HG03097 (cell line): ENCODE results near the gene VEPH1.

ENCODE experiments used
- ATAC-seq: cut with Tn5 transposase; IDR thresholded peaks from one replicate; pipeline ENCODE4 v1.9.1; 2021; ENCODE audit not compliant: unreplicated experiment, low FRiP score

The VEPH1 gene

GRCh38 chr3:157393113-157393512 lies 110.1 kb downstream of the VEPH1 start:
- ATAC-seq: no peak

- ATAC-seq: no peak
These were observed 111.1 kb downstream of the VEPH1 start for GRCh38 chr3:157392104-157392503.

DNA sequence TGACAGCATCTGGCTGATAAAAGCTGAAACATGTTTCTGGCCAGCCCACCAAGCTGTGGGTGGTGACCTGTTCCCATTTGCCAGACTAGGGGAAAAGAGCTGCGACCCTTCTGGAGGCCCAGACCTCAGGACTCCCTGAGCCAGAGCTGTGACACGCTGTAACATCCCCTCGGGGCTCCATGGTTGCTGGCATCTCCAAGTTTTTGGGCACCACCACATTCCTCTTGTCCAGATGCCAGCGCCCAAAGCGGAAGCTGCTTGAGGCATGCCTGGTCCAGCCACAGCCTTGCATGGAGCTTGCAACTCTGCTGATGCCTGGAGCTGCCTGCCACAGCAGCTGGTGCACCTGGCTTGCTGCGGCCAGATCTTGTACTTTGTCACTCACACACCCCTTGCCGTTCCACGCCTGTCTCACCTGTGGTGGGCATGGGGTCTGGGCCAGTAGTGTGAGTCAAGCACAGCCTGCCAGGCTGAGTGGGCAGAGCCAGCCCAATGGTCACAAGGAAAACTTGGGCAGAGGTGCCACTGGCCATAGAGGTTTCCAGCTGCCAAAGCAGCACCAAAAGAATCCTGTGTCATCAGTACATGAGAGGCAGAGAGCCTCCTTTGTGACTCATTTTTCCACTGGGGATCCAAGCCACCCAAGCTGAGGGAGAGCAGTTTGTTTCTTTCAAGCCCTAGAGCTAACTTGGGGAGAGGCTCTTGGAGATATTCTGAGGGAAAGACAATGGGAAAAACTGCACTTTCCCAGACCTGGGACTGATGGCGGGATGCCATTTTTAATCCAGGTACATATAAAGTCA lies 112.3 kb downstream of the VEPH1 start:
- ATAC-seq: no peak

- no peak for ATAC-seq
These were observed 114.2 kb downstream of the VEPH1 start for GRCh38 chr3:157388976-157389375.

DNA sequence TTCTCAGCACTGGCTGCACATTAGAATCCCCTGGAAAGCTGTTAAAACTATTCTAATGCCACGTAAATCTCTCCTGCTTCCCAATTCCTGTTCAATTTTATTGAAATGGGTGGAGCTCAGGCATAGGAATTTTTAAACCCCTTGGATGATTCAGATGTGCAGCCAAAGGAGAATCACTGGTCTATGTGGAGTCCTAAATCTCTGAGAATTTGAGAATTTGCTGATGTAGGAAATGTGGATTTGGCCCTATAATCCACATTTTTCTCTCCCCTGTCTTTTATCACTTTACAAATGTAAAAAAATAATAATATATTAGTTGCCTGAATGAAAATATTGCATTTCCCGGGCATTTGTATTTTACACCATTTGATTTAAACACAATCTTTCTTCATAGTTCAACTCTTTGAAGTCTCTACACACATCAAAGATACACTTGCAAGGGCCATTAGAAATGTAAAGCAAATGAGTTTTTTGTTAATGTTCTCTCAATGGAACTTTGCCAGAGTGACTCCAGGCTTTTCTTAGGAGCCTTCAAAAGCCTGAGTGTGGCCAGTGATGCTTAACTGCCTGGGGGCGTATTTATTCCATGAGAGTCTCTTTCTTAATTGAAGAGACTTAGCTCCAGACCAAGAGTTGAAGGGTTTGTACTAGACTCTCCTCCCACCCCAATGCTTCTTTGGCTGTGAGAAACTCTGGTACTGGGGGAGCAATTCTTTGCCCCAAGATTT lies 115.3 kb downstream of the VEPH1 start:
- no peak for ATAC-seq

DNA sequence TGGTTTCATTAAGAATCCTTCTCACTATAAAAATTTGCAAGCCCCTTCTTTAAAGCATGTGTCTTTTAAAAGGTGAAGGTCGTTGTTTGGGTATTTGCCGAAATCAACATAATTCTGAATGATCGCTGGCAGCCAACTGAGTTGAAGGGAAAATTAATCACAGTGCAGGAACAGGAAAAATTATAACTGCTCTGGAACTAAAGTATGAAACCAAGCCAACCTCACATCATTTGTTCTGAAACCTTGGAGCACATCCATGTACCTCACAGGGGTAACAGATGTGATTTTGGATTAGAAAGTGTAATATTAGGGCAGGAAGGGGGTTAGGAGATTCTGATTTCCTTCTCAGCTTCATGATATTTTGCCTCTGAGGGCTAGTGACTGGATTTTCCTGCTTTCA lies 118.7 kb downstream of the VEPH1 start:
- ATAC-seq: no peak

DNA sequence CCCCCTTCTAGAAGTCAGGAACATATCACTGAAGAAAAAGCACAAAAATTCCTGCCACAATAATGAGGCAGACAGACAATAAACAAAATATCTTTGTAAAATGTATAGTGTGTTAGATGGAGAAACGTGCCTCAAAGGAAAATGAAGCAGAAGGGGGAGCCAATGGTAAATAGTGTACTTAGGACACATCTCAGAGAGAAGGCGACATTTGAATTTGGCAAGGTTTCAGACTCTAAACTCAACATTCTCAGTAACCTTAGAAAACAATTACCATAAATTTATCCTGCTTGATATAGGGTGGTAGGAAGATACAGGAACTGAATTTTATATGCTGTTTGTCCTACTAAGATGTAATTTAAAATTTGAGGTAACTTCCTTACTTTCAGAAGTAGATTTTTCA lies 119.2 kb downstream of the VEPH1 start:
- no peak for ATAC-seq

DNA sequence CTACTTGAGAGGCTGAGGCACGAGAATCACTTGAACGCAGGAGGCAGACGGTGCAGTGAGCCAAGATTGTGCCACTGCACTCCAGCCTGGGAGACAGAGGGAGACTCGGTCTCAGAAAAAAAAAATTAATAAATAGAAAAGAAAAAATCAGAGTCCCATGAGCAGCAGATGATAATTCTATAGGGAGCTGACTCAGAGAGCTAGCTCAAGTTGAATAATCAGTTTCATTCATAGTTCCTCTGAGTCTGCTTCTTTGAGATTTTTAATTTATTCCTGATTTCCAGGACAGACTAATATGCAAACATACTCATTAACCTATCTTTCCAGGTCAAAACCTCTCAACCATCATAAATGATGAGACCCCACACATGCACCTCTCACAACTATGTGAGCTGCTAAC lies 121.6 kb downstream of the VEPH1 start:
- ATAC-seq: no peak

GRCh38 chr3:157379525-157380140 lies 123.6 kb downstream of the VEPH1 start:
- ATAC-seq: no peak

- ATAC-seq: no peak
These were observed 126.5 kb downstream of the VEPH1 start for GRCh38 chr3:157376603-157377300.

DNA sequence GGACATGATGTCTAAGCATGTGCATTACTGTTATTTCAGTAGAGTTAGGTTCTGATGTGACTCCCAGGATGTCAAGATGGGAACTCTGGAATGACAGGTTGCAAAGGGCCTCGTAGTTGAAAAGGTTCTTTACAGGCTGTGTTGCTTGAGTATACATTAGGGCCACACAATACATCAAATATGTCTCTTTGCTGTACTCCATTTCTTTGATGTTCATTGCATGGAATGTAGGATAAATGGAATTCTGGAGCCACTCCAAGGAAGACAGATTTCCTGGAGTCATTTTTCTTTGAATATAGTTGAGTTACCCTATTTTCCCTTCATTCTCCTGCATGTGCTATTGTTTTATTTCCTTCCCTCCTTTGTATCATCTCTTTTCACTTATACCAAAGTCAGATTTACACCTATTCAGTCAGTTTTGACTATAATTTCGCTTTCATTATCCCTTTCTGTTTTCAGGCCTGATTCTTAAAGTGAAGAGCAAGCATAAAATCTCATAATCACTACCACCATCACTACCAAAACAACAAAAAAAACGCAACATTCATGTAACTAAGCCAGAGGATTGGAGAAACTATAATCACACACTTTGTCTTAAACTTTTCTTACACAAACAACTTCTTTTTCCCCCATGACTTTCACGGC lies 127.8 kb downstream of the VEPH1 start:
- ATAC-seq: no peak

DNA sequence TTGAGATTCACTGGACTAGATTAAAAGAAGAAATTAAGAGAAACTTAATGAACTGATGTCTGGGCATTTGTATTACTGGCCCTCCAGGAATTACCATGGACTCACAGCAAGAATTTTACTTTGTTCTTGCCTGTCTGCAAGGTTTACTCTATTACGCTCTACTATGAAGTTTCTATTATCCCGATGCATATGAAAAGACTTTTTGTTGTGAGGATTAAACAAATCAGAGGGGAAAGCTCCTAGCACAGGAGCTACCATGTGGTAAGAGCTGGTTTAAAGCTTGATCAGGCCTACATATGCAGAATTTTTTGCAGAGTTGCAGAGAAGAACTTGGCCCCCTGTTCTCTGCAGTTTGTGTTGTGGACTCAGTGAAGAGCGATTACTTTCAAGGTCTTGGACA lies 128.3 kb downstream of the VEPH1 start:
- ATAC-seq: no peak

DNA sequence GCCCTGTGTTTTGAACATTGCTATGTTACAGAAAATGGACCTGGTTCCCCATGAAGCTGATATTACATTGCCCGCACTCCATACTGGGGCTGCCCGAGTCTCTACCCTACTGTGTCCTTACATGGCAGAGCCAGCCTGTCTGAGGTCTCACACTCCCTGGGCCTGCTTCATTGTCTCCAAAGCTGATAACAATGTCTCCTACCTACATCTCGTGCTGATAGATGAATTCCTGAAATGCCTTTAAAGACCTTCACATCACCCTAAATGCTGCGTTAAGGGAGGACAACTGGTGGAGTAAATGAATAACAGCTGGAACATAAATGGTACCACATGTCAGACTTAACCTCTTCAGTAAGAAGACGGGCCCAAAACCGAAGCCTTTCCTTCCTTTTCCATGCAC lies 129.4 kb downstream of the VEPH1 start:
- no peak for ATAC-seq

DNA sequence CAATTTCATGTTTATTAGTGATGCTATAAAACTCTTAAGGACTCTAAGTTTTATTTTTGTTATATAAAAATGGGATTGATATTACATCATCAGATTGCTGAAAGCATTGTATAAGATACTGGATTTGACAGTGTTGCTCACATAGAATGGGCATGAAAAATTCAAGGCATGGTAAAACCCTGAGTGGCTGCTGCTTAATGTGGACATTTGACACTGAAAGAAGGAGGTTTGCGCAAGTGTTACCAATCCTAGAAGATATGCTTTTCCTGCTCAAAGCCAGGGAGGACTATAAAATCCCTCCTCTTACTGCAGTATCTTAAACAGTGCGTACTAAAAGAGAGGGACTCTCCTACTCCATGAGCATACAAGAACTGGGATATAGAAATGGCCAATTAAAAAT lies 132.3 kb downstream of the VEPH1 start:
- no peak for ATAC-seq

DNA sequence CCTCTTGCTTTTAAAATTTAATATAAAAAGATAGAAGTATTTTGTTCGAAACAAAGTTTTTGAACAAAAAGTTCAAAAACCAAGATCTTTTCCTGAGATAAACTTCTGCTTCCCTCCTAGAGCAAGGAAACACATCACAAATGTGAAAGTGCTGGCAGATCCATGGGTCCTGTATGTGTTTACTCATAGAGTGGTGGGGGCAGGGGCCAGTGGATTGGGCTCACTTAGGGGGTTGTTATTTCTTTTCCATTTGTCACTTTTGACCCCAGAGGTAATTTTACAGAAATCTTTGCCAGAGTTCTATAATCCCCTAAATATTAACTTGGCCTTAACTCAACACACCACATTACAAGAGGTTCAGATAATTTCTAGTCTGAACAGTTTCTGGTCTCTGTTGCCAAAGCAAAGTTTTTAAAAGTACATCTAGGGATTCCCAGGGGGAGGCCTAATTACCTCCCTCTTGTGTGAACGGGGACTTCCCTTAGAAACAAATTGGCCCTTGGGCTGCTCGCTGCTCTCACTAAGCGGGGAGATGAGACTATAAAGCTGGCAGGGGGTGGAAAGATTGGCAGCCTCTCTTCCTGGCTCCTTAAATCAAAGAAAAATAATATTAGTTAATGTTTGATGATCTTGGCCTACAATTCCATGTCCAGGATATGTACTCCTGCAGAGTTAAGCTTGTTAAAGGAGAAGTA lies 133.3 kb downstream of the VEPH1 start:
- ATAC-seq: no peak

- no peak for ATAC-seq
These were observed 135.0 kb downstream of the VEPH1 start for GRCh38 chr3:157368171-157368570.

DNA sequence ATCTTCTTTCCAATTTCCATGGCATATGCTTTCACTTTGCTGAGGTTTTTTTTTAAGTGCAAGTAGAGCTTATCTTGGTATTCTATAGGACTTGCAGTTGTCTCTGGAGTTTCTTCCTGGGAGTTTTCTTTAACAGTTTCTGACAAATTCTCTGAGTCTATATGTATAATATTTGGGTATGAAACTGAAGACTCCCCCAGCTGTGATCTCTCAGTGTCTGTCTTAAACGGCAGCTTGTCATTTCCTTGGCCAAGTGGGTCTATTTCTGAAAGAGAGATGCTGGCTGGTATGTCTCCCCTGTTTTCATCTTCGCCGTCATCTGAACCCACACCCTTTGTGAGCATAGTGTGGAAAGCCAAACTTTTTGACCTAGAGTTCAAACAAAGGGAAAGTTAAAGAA lies 139.8 kb downstream of the VEPH1 start:
- ATAC-seq: no peak

DNA sequence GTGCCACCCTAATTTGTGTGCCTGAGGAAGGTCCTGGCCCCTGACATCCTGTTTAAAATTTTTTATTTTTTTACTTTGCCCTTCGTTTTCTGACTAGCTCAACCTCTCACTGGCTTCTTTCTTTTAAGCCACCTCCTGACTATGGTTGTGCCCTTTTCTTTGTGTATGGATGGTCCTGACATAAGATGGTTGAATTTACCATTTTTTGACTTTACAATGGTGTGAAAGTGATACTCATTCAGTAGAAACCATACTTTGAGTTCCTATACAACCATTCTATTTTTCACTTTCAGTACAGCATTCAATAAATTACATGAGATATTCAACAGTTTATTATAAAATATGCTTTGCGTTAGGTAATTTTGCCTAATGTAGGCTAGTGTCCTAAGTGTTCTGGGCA lies 140.9 kb downstream of the VEPH1 start:
- ATAC-seq: no peak

DNA sequence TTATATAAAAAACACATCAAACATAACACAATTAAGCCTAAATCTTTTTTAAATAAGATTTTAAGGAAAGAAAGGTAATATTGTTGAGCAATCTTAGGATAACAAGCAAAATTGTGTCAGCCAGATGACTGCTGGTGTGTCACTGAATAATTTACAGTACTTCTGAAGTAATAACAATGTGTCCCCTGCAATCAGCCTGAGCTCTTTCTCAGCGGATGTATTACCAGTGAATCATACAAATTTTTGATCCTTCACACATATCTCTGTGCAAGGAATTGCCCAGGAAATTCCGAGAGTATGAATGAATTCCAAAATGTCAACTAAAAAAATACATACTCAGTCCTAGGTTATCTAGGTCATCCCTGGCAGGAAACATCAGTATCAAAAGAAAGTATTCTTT lies 143.2 kb downstream of the VEPH1 start:
- ATAC-seq: no peak

GRCh38 chr3:157356541-157356940 lies 146.7 kb downstream of the VEPH1 start:
- ATAC-seq: no peak
